ENCODE measurements around the gene SLC36A1. TPM values are rescaled to one million over a fixed set of nuclear protein-coding genes. Genes with fewer than 3 reads are reported as not detected.
"Not testable (repeated sequence)": the region's sequence is repeated elsewhere in the genome, so short reads cannot be mapped to it uniquely, and the experiment has no call there.

The SLC36A1 gene
- total RNA-seq, 2 experiments from 2014 or later = 11.6 to 12.1 TPM

DNA sequence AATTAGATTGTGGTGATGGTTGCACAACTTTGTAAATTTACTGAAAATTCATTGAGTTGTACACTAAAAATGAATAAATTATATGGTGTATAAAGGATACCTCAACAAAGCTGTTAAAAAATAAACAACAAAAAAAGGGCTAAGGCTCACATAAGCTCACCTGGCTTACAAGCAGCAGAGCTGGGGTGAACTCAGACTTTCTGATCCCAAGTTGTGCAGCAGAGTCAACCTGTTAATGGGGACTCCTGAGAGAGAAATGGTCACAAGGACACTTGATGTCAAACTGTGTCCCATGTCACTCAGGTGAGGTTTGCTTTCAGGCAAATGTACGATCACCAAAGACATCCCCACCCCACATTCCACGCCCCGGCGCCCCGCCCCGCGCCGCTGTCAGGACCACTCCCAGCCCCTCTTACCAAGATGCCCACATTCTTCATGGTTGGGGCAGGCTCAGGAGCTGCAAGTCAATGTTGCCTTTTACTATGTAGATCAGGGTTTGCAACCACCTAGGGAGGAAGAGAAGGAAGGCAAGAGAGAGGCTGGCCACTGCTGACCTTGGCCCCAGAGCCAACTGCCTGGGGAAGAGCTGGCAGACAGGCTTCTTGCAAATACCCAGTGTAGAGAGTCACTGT lies 22.4 kb upstream of the SLC36A1 start:
- ChIA-PET POLR2A (interaction anchor here (0.6 kb wide), 1 partner anchor 43 kb away, joined by 3 read pairs; no protein-coding TSS in a partner anchor), CTCF (ENCODE audit: unreplicated experiment) (no interaction called here)
- no peak for DNase-seq (ENCODE audit: low spot score)
- H3K9me3 ChIP-seq (ENCODE audit: low read length) = no peaks in the 10 kb centered on the region
- intact Hi-C loops (cut with micrococcal nuclease; ENCODE audit: unreplicated experiment) = no loop called here
- no peaks in the 10 kb centered on the region for H3K9me2 ChIP-seq (ENCODE audit: insufficient read depth, low read length)
- H3K4me2 ChIP-seq (ENCODE audit: low read length) = no peak overlapping the region
- H3K27ac ChIP-seq (ENCODE audit: low read depth, low read length, poor library complexity, severe bottlenecking) = no peak overlapping the region
- no peaks in the 10 kb centered on the region for H3K36me3 ChIP-seq (ENCODE audit: insufficient read depth, low read length)
- no peak for TF ChIP-seq EZH2phosphoT487 (IDR thresholded peaks at IDR 0.05; ENCODE audit: borderline replicate concordance, low read depth, low read length)
- TF ChIP-seq, protein P1, sequence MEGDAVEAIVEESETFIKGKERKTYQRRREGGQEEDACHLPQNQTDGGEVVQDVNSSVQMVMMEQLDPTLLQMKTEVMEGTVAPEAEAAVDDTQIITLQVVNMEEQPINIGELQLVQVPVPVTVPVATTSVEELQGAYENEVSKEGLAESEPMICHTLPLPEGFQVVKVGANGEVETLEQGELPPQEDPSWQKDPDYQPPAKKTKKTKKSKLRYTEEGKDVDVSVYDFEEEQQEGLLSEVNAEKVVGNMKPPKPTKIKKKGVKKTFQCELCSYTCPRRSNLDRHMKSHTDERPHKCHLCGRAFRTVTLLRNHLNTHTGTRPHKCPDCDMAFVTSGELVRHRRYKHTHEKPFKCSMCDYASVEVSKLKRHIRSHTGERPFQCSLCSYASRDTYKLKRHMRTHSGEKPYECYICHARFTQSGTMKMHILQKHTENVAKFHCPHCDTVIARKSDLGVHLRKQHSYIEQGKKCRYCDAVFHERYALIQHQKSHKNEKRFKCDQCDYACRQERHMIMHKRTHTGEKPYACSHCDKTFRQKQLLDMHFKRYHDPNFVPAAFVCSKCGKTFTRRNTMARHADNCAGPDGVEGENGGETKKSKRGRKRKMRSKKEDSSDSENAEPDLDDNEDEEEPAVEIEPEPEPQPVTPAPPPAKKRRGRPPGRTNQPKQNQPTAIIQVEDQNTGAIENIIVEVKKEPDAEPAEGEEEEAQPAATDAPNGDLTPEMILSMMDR (conservative IDR thresholded peaks at IDR 0.05; ENCODE audit: low read length) = no peak
- H3K4me1 ChIP-seq (ENCODE audit: insufficient read depth, low read length, poor library complexity, severe bottlenecking) = no peaks in the 10 kb centered on the region
- H2AFZ ChIP-seq (ENCODE audit: low read length) = no peak overlapping the region
- no peak overlapping the region for H3K4me3 ChIP-seq (ENCODE audit: low read depth, low read length, poor library complexity, severe bottlenecking)
- no peaks in the 10 kb centered on the region for H3K79me2 ChIP-seq (ENCODE audit: insufficient read depth, low read depth, low read length)
- BruUV-seq (replicated peaks) = no TSS peak
- no peaks in the 10 kb centered on the region for H4K20me1 ChIP-seq (ENCODE audit: insufficient read depth, low read length)

DNA sequence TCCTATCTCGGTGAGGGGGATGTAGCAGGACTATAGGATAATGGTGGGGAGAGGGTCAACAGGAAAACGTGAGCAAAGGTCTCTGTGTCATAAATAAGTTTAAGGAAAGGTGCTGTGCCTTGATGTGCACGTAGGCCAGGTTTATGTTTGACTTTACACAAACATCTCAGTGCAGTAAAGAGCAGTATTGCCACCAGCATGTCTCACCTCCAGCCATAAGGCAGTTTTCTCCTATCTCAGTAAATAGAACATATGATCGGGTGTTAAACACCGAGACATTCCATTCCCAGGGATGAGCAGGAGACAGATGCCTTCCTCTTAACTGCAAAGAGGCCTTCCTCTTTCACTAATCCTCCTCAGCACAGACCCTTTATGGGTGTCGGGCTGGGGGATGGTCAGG lies 21.1 kb upstream of the SLC36A1 start:
- intact Hi-C loops (cut with micrococcal nuclease; ENCODE audit: unreplicated experiment); BruUV-seq (replicated peaks); H3K4me3 ChIP-seq (ENCODE audit: low read depth, low read length, poor library complexity, severe bottlenecking); POLR2A ChIA-PET; H3K79me2 ChIP-seq (ENCODE audit: insufficient read depth, low read depth, low read length); H3K36me3 ChIP-seq (ENCODE audit: insufficient read depth, low read length); H3K27ac ChIP-seq (ENCODE audit: low read depth, low read length, poor library complexity, severe bottlenecking); H3K4me2 ChIP-seq (ENCODE audit: low read length); H3K9me3 ChIP-seq (ENCODE audit: low read length); H2AFZ ChIP-seq (ENCODE audit: low read length); H3K4me1 ChIP-seq (ENCODE audit: insufficient read depth, low read length, poor library complexity, severe bottlenecking); DNase-seq (ENCODE audit: low spot score); CTCF ChIA-PET (ENCODE audit: unreplicated experiment); H4K20me1 ChIP-seq (ENCODE audit: insufficient read depth, low read length); H3K9me2 ChIP-seq (ENCODE audit: insufficient read depth, low read length): not testable (repeated sequence)

DNA sequence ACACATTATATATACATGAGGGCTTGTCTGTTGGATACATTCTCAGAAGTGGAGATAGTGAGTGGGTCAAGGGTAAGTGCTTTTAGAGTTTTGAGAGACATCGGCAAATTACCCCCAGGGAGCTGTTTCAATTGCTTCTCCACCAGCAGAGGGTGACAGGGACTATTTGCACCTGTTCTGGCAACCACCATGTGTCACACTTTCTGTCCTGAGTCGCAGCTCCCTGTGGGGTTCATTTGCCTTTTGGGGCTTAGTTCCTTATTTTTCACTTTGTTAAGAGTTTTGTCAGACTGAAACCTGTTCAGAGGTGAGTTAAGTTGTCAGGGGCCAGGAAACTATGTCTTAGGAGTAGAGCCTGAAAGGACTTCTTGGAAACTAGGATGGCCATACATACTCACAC lies 20.1 kb upstream of the SLC36A1 start:
- no peaks in the 10 kb centered on the region for H3K79me2 ChIP-seq (ENCODE audit: insufficient read depth, low read depth, low read length)
- ChIA-PET CTCF (ENCODE audit: unreplicated experiment) (no interaction called here), POLR2A (no interaction called here)
- no peak overlapping the region for H3K4me3 ChIP-seq (ENCODE audit: low read depth, low read length, poor library complexity, severe bottlenecking)
- H3K4me1 ChIP-seq (ENCODE audit: insufficient read depth, low read length, poor library complexity, severe bottlenecking) = no peaks in the 10 kb centered on the region
- BruUV-seq (replicated peaks) = no TSS peak
- no peaks in the 10 kb centered on the region for H3K9me3 ChIP-seq (ENCODE audit: low read length)
- TF ChIP-seq, protein P1 (conservative IDR thresholded peaks at IDR 0.05; ENCODE audit: low read length) = peak; percentile 41; the same call in 1 of the 2 replicates
- TF ChIP-seq EZH2phosphoT487 (IDR thresholded peaks at IDR 0.05; ENCODE audit: borderline replicate concordance, low read depth, low read length) = no peak
- H3K27ac ChIP-seq (ENCODE audit: low read depth, low read length, poor library complexity, severe bottlenecking) = no peak overlapping the region
- H2AFZ ChIP-seq (ENCODE audit: low read length) = no peak overlapping the region
- no peaks in the 10 kb centered on the region for H3K36me3 ChIP-seq (ENCODE audit: insufficient read depth, low read length)
- no peaks in the 10 kb centered on the region for H4K20me1 ChIP-seq (ENCODE audit: insufficient read depth, low read length)
- peak; percentile 55 for DNase-seq (ENCODE audit: low spot score)
- no peaks in the 10 kb centered on the region for H3K9me2 ChIP-seq (ENCODE audit: insufficient read depth, low read length)
- intact Hi-C loops (cut with micrococcal nuclease; ENCODE audit: unreplicated experiment) = no loop called here
- no peak overlapping the region for H3K4me2 ChIP-seq (ENCODE audit: low read length)
